DND-41 (cell line): ENCODE measurements around the gene POLR2F.

ENCODE experiments used
- ATAC-seq: fragments of 200-7000 bp; cut with Tn5 transposase; 3 replicates; pipeline ENCODE4 v1.9.1; 2021; ENCODE audit warnings: low read depth; ENCODE audit not compliant: insufficient read depth
- DNase-seq: peaks from one replicate; pipeline ENCODE4 v3.0.0-alpha.2; 2020
- H2AFZ ChIP-seq: 2 replicates; pipeline ENCODE4 v1.6.0; 2012; ENCODE audit warnings: low read depth, low read length
- H3K27ac ChIP-seq: 2 replicates; pipeline ENCODE4 v1.5.1; 2012; ENCODE audit warnings: low read length, inconsistent platforms
- H3K27me3 ChIP-seq: fragments of 200-600 bp; sonication (generic); 2 replicates; pipeline ENCODE4 v1.6.0; 2012; ENCODE audit warnings: low read length, mild to moderate bottlenecking, inconsistent platforms; ENCODE audit not compliant: insufficient read depth, poor library complexity
- H3K36me3 ChIP-seq: 2 replicates; pipeline ENCODE4 v1.5.1; 2012; ENCODE audit warnings: low read length, inconsistent platforms; ENCODE audit not compliant: insufficient read depth
- H3K4me1 ChIP-seq: 2 replicates; pipeline ENCODE4 v1.5.1; 2012; ENCODE audit warnings: mild to moderate bottlenecking, low read length; ENCODE audit not compliant: insufficient read depth
- H3K4me2 ChIP-seq: 2 replicates; pipeline ENCODE4 v1.6.0; 2012; ENCODE audit warnings: mild to moderate bottlenecking, moderate library complexity, low read length, inconsistent platforms; ENCODE audit not compliant: insufficient read depth
- H3K4me3 ChIP-seq, 2 experiments: fragments of 200-600 bp in 1 of 2; shearing (Covaris generic) in 1 of 2; 2 replicates each; pipeline ENCODE4 v1.5.1; 2012 to 2016; ENCODE audit warnings: inconsistent platforms in 2 of 2, low read length in 2 of 2, mild to moderate bottlenecking in 2 of 2, low read depth in 1 of 2, moderate library complexity in 1 of 2
- H3K79me2 ChIP-seq: 2 replicates; pipeline ENCODE4 v1.6.0; 2012; ENCODE audit warnings: low read length, inconsistent platforms; ENCODE audit not compliant: insufficient read depth
- H3K9ac ChIP-seq: 2 replicates; pipeline ENCODE4 v1.6.0; 2012; ENCODE audit warnings: low read depth, mild to moderate bottlenecking, inconsistent platforms, low read length, moderate library complexity
- H3K9me3 ChIP-seq: 2 replicates; pipeline ENCODE4 v1.5.1; 2012; ENCODE audit warnings: low read length, moderate library complexity, mild to moderate bottlenecking, inconsistent platforms; ENCODE audit not compliant: insufficient read depth, severe bottlenecking
- H4K20me1 ChIP-seq: 2 replicates; pipeline ENCODE4 v1.6.0; 2012; ENCODE audit warnings: low read length; ENCODE audit not compliant: insufficient read depth
- CTCF ChIP-seq: IDR thresholded peaks from 2 replicates; pipeline ENCODE4 v1.5.1; 2012; ENCODE audit warnings: borderline replicate concordance, low read length, moderate library complexity, mild to moderate bottlenecking; ENCODE audit not compliant: poor library complexity, severe bottlenecking; ENCODE audit errors: extremely low read depth
- EZH2 ChIP-seq: IDR thresholded peaks from 3 replicates; pipeline ENCODE4 v1.6.1; 2012; ENCODE audit warnings: borderline replicate concordance, low read depth, mild to moderate bottlenecking, moderate library complexity, low read length, inconsistent platforms; ENCODE audit not compliant: severe bottlenecking

Gene POLR2F

GRCh38 chr22:37983860-37984791 lies 30.6 kb downstream of the POLR2F start, which contains the start of gene SOX10:
Gene SOX10, minus strand, starts transcription at chr22:37984555. Its CDS starts 771 bp downstream, at chr22:37983784.
- no peak within 1 kb of the TSS for H3K27ac ChIP-seq
- DNase-seq, result no peak

GRCh38 chr22:37985050-37985585 lies 31.6 kb downstream of the POLR2F start:
- TF ChIP-seq CTCF, result no peak
- no peak for TF ChIP-seq EZH2
- no peak overlapping the region for H3K9ac ChIP-seq
- no peak for DNase-seq
- H3K27me3 ChIP-seq, result no peaks in the 10 kb centered on the region
- H3K79me2 ChIP-seq, result no peaks in the 10 kb centered on the region
- no peak overlapping the region for H3K27ac ChIP-seq
- no peak overlapping the region for H3K4me2 ChIP-seq
- H3K9me3 ChIP-seq, result no peaks in the 10 kb centered on the region
- H2AFZ ChIP-seq, result no peak overlapping the region
- peaks cover 6% of the 10 kb centered on the region for H4K20me1 ChIP-seq
- no peak overlapping the region for H3K4me3 ChIP-seq
- no peak for ATAC-seq
- no peaks in the 10 kb centered on the region for H3K36me3 ChIP-seq
- H3K4me1 ChIP-seq, result no peaks in the 10 kb centered on the region

More at GRCh38 chr22:37983860-37984791, 30.6 kb downstream of the POLR2F start, which contains the start of gene SOX10:
- Histone ChIP-seq H3K4me2 (no peak within 1 kb of the TSS), H3K9ac (no peak within 1 kb of the TSS), H3K36me3 (no peaks in the 10 kb centered on the region), H4K20me1 (peaks cover 5% of the 10 kb centered on the region; the same call in 1 of the 2 replicates), H3K9me3 (no peaks in the 10 kb centered on the region), H2AFZ (no peak within 1 kb of the TSS), H3K27me3 (no peaks in the 10 kb centered on the region), H3K4me3 (no peak within 1 kb of the TSS), H3K79me2 (no peaks in the 10 kb centered on the region), H3K4me1 (no peaks in the 10 kb centered on the region)
- no peak for ATAC-seq
- no peak for TF ChIP-seq CTCF
- TF ChIP-seq EZH2, result no peak

GRCh38 chr22:37985751-37986281 lies 32.3 kb downstream of the POLR2F start:
- DNase-seq, result no peak
- Histone ChIP-seq H3K36me3 (no peaks in the 10 kb centered on the region), H3K9me3 (no peaks in the 10 kb centered on the region), H3K4me1 (no peaks in the 10 kb centered on the region), H4K20me1 (peaks cover 6% of the 10 kb centered on the region), H3K79me2 (no peaks in the 10 kb centered on the region), H3K27ac (no peak overlapping the region), H2AFZ (no peak overlapping the region), H3K4me2 (no peak overlapping the region), H3K9ac (no peak overlapping the region), H3K4me3 (no peak overlapping the region), H3K27me3 (no peaks in the 10 kb centered on the region)
- ATAC-seq, result no peak
- TF ChIP-seq CTCF (no peak), EZH2 (no peak)
